HEK293T (cell line): ENCODE results near the gene PCDHGA9.
"Not testable (repeated sequence)": the region's sequence is repeated elsewhere in the genome, so short reads cannot be mapped to it uniquely, and the experiment has no call there.

Experiments used
- CTCF ChIA-PET: fragments of 350-600 bp; formaldehyde crosslinking; extraction: SDS; loops from one replicate; lab custom pipeline; 2021; ENCODE audit warnings: antibody characterized with exemption, inconsistent platforms; lab: Yijun Ruan, JAX
- POLR2A ChIA-PET: fragments of 350-600 bp; formaldehyde crosslinking; extraction: SDS; loops from one replicate; lab custom pipeline; 2020; ENCODE audit warnings: antibody characterized with exemption, inconsistent platforms; lab: Yijun Ruan, JAX
- DNase-seq: peaks from one replicate; pipeline ENCODE4 v3.0.0; 2012; ENCODE audit warnings: mixed read lengths; ENCODE audit errors: extremely low spot score
- ARNT ChIP-seq: fragments of 450-650 bp; IDR thresholded peaks from 2 replicates; pipeline ENCODE4 v1.6.1; 2017; ENCODE audit warnings: mild to moderate bottlenecking
- BHLHE40 ChIP-seq: fragments of 450-650 bp; IDR thresholded peaks from 2 replicates; pipeline ENCODE4 v1.6.1; 2016; ENCODE audit warnings: mild to moderate bottlenecking, moderate library complexity, borderline replicate concordance
- CTBP1 ChIP-seq: fragments of 450-650 bp; IDR thresholded peaks from 2 replicates; pipeline ENCODE4 v1.6.1; 2016; ENCODE audit warnings: borderline replicate concordance
- ELF4 ChIP-seq: fragments of 450-650 bp; IDR thresholded peaks from 2 replicates; pipeline ENCODE4 v1.6.1; 2017; ENCODE audit warnings: antibody characterized with exemption
- FOXA1 ChIP-seq: fragments of 450-650 bp; IDR thresholded peaks from 2 replicates; pipeline ENCODE4 v1.6.1; 2016; ENCODE audit warnings: mild to moderate bottlenecking
- FOXK2 ChIP-seq: fragments of 450-650 bp; IDR thresholded peaks from 2 replicates; pipeline ENCODE4 v1.6.1; 2016; ENCODE audit warnings: mild to moderate bottlenecking
- FOXM1 ChIP-seq: fragments of 450-650 bp; IDR thresholded peaks from 2 replicates; pipeline ENCODE4 v1.6.1; 2017; ENCODE audit warnings: mild to moderate bottlenecking, borderline replicate concordance
- HDGF ChIP-seq: fragments of 450-650 bp; IDR thresholded peaks from 2 replicates; pipeline ENCODE4 v1.6.1; 2017; ENCODE audit warnings: antibody characterized with exemption, borderline replicate concordance
- L3MBTL2 ChIP-seq: fragments of 450-650 bp; conservative IDR thresholded peaks from 2 replicates; pipeline ENCODE4 v1.6.1; 2016; ENCODE audit warnings: mild to moderate bottlenecking
- LEF1 ChIP-seq: fragments of 450-650 bp; IDR thresholded peaks from 2 replicates; pipeline ENCODE4 v1.6.1; 2017; ENCODE audit warnings: mild to moderate bottlenecking, borderline replicate concordance
- NFRKB ChIP-seq: fragments of 450-650 bp; IDR thresholded peaks from 2 replicates; pipeline ENCODE4 v1.6.1; 2016; ENCODE audit warnings: mild to moderate bottlenecking, moderate library complexity
- PKNOX1 ChIP-seq: fragments of 450-650 bp; IDR thresholded peaks from 2 replicates; pipeline ENCODE4 v1.6.1; 2016
- SP1 ChIP-seq: fragments of 450-650 bp; IDR thresholded peaks from 2 replicates; pipeline ENCODE4 v1.6.1; 2017
- SUZ12 ChIP-seq: fragments of 450-650 bp; IDR thresholded peaks from 2 replicates; pipeline ENCODE4 v1.6.1; 2016; ENCODE audit warnings: mild to moderate bottlenecking
- TARDBP ChIP-seq: fragments of 450-650 bp; IDR thresholded peaks from 2 replicates; pipeline ENCODE4 v1.6.1; 2016
- ZNF384 ChIP-seq: fragments of 450-650 bp; IDR thresholded peaks from 2 replicates; pipeline ENCODE4 v1.6.1; 2016

Gene PCDHGA9

GRCh38 chr5:141409598-141410306 lies 7.2 kb downstream of the PCDHGA9 start:
- DNase-seq, result no peak
- no peak for TF ChIP-seq FOXM1
- TF ChIP-seq ARNT, result no peak
- TF ChIP-seq SUZ12, result no peak
- TF ChIP-seq PKNOX1, result no peak
- TF ChIP-seq ELF4, result no peak
- no peak for TF ChIP-seq SP1
- no peak for TF ChIP-seq FOXK2
- no peak for TF ChIP-seq ZNF384
- TF ChIP-seq NFRKB, result no peak
- no peak for TF ChIP-seq BHLHE40
- POLR2A ChIA-PET, result no interaction called here
- CTCF ChIA-PET, result no interaction called here

DNA sequence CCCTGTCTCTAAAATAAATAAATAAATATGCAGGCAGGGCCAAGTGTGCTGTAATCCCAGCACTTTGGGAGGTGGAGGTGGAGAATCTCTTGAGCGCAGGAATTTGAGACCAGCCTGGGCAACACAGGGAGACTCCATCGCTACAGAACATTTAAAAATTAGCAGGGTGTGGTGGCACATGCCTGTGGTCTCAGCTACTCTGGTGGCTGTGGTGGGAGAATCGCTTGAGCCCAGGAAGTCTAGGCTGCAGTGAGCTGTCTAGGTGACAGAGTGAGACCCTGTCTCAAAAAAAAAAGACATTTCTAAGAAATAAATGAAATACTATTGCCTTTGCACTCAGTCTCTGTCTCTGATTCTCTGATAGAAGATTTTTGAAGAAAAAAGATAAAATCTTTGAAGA lies 9.0 kb downstream of the PCDHGA9 start:
- TF ChIP-seq ARNT, result no peak

DNA sequence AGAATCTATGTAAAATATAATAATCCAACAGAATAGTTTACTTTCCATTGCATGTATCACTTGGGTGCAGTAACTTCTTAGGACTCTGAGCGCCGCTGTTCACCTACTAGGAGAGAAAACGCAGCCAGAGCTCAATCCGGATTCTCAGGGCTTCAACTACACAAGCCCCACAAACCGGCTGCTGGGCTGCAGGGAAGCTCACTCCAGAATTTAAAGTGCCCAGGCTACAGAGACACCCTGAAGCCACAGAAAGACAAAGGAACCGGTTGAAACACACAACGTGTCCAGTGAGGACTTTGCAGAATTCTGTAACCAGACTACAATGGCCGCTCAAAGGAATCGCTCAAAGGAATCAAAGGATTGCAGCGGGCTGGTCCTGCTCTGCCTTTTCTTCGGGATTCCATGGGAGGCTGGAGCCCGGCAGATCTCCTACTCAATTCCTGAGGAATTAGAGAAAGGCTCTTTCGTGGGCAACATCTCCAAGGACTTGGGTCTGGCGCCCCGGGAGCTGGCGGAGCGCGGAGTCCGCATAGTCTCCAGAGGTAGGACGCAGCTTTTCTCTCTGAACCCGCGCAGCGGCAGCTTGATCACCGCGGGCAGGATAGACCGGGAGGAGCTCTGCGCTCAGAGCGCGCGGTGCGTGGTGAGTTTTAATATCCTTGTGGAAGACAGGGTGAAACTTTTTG lies 10.4 kb downstream of the PCDHGA9 start, which contains the start of gene PCDHGA10:
Gene PCDHGA10, plus strand, starts transcription at position 134 of the 686 bp plus-strand sequence. Its CDS starts 189 bp downstream, at position 323.
- DNase-seq, result peak; percentile 45
- POLR2A ChIA-PET, result no interaction called here

More for the DNA sequence above, 9.0 kb downstream of the PCDHGA9 start:
- ChIA-PET CTCF (interaction anchor here (0.7 kb wide), 1 partner anchor 104 kb away, joined by 8 read pairs; no protein-coding TSS in a partner anchor), POLR2A (no interaction called here)
- DNase-seq, result no peak

GRCh38 chr5:141413540-141414069 lies 11.0 kb downstream of the PCDHGA9 start:
- ChIA-PET POLR2A (no interaction called here), CTCF (interaction anchor here (1.7 kb wide), 2 partner anchors 7 to 150 kb away, joined by 8 to 11 read pairs; partner anchors contain the start of gene PCDHGA11)
- no peak for TF ChIP-seq BHLHE40
- no peak for TF ChIP-seq LEF1
- TF ChIP-seq SP1, result no peak
- no peak for DNase-seq

More for the DNA sequence above, 10.4 kb downstream of the PCDHGA9 start, which contains the start of gene PCDHGA10:
- CTCF ChIA-PET, result interaction anchor here (0.7 to 1.7 kb wide), 5 partner anchors 8 to 424 kb away, joined by 3 to 11 read pairs (median 5); partner anchors contain the start of genes PCDHGA11 and TAF7
- TF ChIP-seq CTBP1 (no peak), FOXA1 (no peak), HDGF (no peak), BHLHE40 (no peak), ZNF384 (no peak), FOXM1 (no peak), ELF4 (no peak), LEF1 (no peak), NFRKB (no peak), PKNOX1 (no peak), ARNT (no peak), SUZ12 (no peak), L3MBTL2 (no peak), SP1 (no peak), TARDBP (no peak), FOXK2 (no peak)

DNA sequence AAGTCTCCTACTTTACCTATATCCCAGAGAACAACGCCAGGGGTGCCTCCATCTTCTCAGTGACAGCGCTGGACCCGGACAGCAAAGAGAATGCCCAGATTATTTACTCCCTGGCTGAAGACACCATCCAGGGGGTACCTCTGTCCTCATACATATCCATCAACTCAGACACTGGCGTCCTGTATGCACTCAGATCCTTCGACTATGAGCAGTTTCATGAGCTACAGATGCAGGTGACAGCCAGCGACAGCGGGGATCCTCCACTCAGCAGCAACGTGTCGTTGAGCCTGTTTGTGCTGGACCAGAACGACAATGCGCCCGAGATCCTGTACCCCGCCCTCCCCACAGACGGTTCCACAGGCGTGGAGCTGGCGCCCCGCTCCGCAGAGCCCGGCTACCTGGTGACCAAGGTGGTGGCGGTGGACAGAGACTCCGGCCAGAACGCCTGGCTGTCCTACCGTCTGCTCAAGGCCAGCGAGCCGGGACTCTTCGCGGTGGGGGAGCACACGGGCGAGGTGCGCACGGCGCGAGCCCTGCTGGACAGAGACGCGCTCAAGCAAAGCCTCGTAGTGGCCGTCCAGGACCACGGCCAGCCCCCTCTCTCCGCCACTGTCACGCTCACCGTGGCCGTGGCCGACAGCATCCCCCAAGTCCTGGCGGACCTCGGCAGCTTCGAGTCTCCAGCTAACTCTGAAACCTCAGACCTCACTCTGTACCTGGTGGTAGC lies 12.1 kb downstream of the PCDHGA9 start:
- CTCF ChIA-PET, DNase-seq, POLR2A ChIA-PET: not testable (repeated sequence)

GRCh38 chr5:141415275-141415618 lies 12.7 kb downstream of the PCDHGA9 start:
- CTCF ChIA-PET, POLR2A ChIA-PET, DNase-seq: not testable (repeated sequence)

GRCh38 chr5:141417494-141418172 lies 15.1 kb downstream of the PCDHGA9 start, which contains the start of gene PCDHGB7:
TSS of gene PCDHGB7 (plus strand) at chr5:141417677. CDS start at chr5:141417860, 183 bp downstream.
- CTCF ChIA-PET, result interaction anchor here (0.6 to 1.1 kb wide), 7 partner anchors 11 to 221 kb away, joined by 3 to 4 read pairs (median 3); partner anchors contain the start of genes PCDHB14 and PCDHGC3
- POLR2A ChIA-PET, result not testable (repeated sequence)
- DNase-seq, result peak; percentile 53
